Measurements from ENCODE around the gene LYPD6. TPM values are rescaled to one million over a fixed set of nuclear protein-coding genes. Genes with fewer than 3 reads are reported as not detected.

The LYPD6 gene
- total RNA-seq, 4 donors from 2014 or later: 0.57 to 1.2 (median 0.80) TPM

DNA sequence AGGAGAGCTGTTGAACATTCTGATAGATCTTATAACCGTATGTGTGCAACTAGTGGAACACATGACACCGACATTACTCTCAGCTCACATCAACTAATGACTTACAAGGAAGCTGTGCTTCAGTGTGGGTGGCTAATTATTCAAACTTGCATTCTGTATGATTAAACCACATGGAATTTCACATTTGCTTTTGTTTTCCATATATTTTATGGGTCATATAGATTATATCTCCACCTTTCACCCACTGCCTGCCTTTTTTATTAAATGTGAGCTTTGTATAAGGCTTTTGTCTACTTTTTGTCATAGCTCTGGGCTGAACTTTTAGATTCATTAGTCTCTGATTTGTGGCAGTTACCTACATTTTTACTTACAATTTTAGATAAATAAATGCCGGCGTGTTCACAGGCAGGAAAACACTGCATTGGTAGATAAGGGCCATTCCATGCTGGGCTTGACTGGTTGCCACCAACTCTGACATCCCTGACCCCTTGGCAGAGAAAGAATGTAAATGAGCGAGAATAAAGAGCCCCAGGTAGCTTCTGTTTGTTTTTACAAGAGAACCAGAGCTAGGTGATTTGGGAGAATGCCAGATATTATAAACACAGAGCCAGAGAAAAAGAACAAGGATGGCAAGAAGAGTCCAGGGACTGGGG is 35.7 kb downstream of the LYPD6 start:
- DNase-seq: no peak
- peaks cover 0 to 35% (median 5%) of the 10 kb centered on the region in 3 donors for H3K4me1 ChIP-seq
- no peak for TF ChIP-seq POLR2A (IDR thresholded peaks at IDR 0.05)
- TF ChIP-seq, protein P1, sequence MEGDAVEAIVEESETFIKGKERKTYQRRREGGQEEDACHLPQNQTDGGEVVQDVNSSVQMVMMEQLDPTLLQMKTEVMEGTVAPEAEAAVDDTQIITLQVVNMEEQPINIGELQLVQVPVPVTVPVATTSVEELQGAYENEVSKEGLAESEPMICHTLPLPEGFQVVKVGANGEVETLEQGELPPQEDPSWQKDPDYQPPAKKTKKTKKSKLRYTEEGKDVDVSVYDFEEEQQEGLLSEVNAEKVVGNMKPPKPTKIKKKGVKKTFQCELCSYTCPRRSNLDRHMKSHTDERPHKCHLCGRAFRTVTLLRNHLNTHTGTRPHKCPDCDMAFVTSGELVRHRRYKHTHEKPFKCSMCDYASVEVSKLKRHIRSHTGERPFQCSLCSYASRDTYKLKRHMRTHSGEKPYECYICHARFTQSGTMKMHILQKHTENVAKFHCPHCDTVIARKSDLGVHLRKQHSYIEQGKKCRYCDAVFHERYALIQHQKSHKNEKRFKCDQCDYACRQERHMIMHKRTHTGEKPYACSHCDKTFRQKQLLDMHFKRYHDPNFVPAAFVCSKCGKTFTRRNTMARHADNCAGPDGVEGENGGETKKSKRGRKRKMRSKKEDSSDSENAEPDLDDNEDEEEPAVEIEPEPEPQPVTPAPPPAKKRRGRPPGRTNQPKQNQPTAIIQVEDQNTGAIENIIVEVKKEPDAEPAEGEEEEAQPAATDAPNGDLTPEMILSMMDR (IDR thresholded peaks at IDR 0.05): no peak
- H3K9me3 ChIP-seq: no peaks in the 10 kb centered on the region
- intact Hi-C loops (cut with DNase I): no loop called here
- H3K4me3 ChIP-seq: no peak overlapping the region
- WGBS, 2 donors: 17 to 27% methylated on average over 5 of the region's 5 CpGs
- H3K36me3 ChIP-seq: no peaks in the 10 kb centered on the region
- no peaks in the 10 kb centered on the region for H3K27me3 ChIP-seq
- no peak overlapping the region for H3K27ac ChIP-seq

DNA sequence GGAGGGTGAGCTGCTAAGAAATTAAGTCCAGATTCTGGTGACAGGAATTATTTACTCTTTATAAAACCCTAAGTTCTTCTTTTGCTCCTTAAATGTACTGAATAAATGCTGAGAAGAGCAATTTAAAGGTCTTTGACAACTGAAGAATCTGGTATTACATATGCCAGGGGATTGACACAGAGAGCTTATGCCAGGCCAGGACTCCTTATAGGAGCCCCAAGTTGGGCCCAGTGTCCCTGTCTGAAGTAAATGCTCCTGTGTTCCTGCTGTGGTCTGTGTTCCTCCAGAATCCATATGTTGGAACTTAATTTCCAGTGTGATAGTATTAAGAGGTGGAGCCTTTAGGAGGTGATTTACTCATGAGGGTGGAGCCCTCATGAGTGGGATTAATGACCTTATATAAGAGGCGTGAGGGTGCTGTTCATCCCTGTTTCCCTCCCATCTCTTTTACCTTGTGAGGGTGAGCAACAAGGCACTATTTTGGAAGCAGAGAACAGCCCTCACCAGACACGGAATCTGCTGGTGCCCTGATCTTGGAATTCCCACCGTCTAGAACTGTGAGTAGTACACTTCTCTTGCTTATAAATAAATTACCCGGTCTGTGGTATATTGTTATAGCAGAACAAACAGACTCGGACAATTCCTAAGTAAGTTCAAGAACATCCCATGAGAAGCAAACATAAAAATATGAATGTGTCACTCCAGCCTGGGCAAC is 39.8 kb downstream of the LYPD6 start:
- no peak overlapping the region for H3K27ac ChIP-seq
- TF ChIP-seq, protein P1 (IDR thresholded peaks at IDR 0.05): no peak
- TF ChIP-seq POLR2A (IDR thresholded peaks at IDR 0.05): no peak
- no peak overlapping the region for H3K4me3 ChIP-seq
- WGBS, 2 donors: 78 to 95% methylated on average over 5 of the region's 5 CpGs
- H3K36me3 ChIP-seq: no peaks in the 10 kb centered on the region
- H3K9me3 ChIP-seq: no peaks in the 10 kb centered on the region
- peaks cover 0 to 16% (median 5%) of the 10 kb centered on the region in 3 donors for H3K4me1 ChIP-seq
- intact Hi-C loops (cut with DNase I): no loop called here
- DNase-seq: no peak
- no peaks in the 10 kb centered on the region for H3K27me3 ChIP-seq

GRCh38 chr2:149371476-149371875 is 41.1 kb downstream of the LYPD6 start:
- no peaks in the 10 kb centered on the region for H3K9me3 ChIP-seq
- H3K27me3 ChIP-seq: no peaks in the 10 kb centered on the region
- DNase-seq: no peak
- WGBS, 2 donors: 77% methylated on average over 3 to 6 of the region's 6 CpGs
- peaks cover 0 to 4% (median 0%) of the 10 kb centered on the region in 3 donors for H3K4me1 ChIP-seq
- TF ChIP-seq, protein P1 (IDR thresholded peaks at IDR 0.05): no peak
- TF ChIP-seq POLR2A (IDR thresholded peaks at IDR 0.05): no peak
- no peak overlapping the region for H3K27ac ChIP-seq
- no peaks in the 10 kb centered on the region for H3K36me3 ChIP-seq
- no peak overlapping the region for H3K4me3 ChIP-seq
- intact Hi-C loops (cut with DNase I): no loop called here

DNA sequence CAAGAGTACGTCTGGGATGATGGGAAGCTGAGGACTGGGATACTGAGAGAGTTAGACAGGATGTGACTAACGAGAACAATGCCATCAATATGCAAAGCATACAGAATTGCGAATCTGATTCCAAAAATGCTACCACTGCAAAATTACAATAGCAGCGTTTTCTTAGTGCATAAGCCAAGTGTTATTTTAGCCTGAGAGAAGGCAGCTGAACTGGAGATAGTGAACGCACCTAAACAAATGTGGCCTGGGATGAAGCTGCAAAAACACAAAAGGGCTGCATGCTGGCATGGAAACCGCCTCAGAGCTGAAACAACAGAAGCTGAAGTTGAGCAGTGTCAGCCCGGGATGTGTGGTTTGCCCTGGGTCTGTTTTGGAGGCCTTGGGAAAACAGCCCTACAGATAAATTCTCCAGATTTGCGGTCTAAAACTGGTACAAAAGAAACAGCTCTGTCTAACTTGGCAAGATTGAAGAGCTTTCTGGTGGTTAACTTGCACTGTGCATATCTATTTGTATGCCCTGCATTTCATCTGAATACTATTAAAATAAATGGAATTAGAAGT is 45.5 kb downstream of the LYPD6 start:
- H3K4me1 ChIP-seq: no peaks in the 10 kb centered on the region
- no peak for DNase-seq
- no peak overlapping the region for H3K27ac ChIP-seq
- no peak overlapping the region for H3K4me3 ChIP-seq
- no peaks in the 10 kb centered on the region for H3K9me3 ChIP-seq
- intact Hi-C loops (cut with DNase I): no loop called here
- no peaks in the 10 kb centered on the region for H3K27me3 ChIP-seq
- 50 to 56% methylated on average over 8 of the region's 8 CpGs for WGBS, 2 donors
- TF ChIP-seq, protein P1 (IDR thresholded peaks at IDR 0.05): no peak
- no peak for TF ChIP-seq POLR2A (IDR thresholded peaks at IDR 0.05)
- no peaks in the 10 kb centered on the region for H3K36me3 ChIP-seq

- no peaks in the 10 kb centered on the region for H3K9me3 ChIP-seq
- DNase-seq: no peak
- WGBS, 2 donors: 88 to 93% methylated on average over 4 of the region's 4 CpGs
- no peaks in the 10 kb centered on the region for H3K4me1 ChIP-seq
- intact Hi-C loops (cut with DNase I): no loop called here
- no peaks in the 10 kb centered on the region for H3K27me3 ChIP-seq
- no peak overlapping the region for H3K4me3 ChIP-seq
- H3K27ac ChIP-seq: no peak overlapping the region
- no peak for TF ChIP-seq POLR2A (IDR thresholded peaks at IDR 0.05)
- TF ChIP-seq, protein P1 (IDR thresholded peaks at IDR 0.05): no peak
- no peaks in the 10 kb centered on the region for H3K36me3 ChIP-seq
Observed at GRCh38 chr2:149380205-149380604, 49.8 kb downstream of the LYPD6 start.
